DMS153 treated with DMSO at 0.1 percent for 48 hours (cell line): ENCODE results near the gene PGD.
"Not testable (repeated sequence)": the region's sequence is repeated elsewhere in the genome, so short reads cannot be mapped to it uniquely, and the experiment has no call there.

Experiments used
- DNase-seq: peaks from one replicate; lab custom pipeline; 2025; ENCODE audit not compliant: unreplicated experiment; lab: John Stamatoyannopoulos, UW

The PGD gene

DNA sequence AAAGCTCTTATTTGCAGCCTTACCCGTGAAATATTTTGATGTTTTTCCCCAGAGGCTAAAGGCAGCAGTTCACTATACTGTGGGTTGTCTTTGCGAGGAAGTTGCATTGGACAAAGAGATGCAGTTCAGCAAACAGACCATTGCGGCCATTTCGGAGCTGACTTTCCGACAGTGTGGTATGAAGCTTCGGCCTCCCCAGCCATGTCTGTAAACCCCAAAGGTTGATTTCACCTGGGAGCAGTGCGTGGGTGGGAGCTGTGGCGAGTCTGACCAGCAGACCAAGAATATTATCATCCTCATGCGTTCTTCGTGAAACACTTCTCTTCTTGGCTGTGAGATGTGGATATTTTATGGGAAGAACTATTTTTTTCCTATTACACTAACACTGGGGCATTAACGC lies 34.9 kb downstream of the PGD start:
- no peak for DNase-seq

DNA sequence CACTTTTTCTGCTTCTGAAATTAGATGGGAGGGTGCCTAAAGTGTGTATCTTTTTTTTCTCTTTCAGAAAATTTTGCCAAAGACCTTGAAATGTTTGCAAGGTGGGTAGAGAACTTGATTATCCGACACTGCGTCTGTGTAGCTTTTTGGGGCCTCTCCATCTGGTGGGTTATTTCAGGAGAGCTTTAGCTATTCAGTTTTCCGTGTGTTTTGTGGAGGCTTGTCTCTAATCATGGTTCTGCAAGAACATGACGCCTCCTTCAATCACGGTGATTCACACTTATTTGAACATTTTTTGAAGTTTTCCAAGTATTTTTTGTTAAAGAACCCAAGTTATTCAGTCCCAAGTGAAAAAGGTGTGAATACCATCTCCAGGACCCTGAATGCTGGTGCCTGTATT lies 35.7 kb downstream of the PGD start:
- DNase-seq: no peak

DNA sequence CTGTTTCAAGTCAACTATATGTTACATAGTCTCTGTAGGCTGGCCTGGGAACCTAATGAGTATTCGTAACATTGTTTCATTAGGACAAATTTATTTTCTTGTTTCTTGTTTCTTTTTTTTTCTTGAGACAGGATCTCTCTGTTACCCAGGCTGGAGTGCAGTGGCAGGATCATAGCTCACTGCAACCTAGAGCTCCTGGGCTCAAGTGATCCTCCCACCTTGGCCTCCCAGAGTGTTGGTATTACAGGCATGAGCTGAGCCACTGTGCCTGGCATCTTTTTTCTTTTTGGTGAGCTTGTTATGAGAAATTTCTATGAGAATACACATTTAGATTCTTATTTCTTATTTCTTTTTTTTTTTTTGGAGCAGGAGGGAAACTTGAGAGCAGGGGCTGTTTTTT lies 38.2 kb downstream of the PGD start:
- DNase-seq: no peak

DNA sequence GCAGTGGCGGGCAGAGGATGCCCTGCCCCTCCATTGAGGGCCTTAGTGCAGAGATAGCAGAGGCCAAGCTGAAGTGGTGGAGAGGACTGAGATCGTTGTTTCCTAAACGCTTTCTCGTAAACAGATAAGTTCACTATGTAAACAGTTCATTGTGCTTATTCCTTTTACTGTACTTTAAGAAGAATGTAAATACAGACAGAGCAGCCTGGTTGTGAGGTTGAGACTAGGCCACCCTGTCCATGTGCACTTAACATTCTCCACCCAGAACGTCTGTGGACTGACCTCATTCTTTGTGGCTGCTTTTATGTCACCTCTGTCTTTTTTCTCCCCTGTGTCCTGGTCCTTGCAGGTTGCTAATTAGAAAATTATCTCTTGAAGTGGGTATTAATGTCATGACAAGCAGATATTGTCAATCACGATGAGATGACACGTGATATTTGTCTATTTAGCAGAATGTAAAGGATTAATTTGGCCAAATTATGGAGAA lies 39.9 kb downstream of the PGD start:
- DNase-seq: no peak

DNA sequence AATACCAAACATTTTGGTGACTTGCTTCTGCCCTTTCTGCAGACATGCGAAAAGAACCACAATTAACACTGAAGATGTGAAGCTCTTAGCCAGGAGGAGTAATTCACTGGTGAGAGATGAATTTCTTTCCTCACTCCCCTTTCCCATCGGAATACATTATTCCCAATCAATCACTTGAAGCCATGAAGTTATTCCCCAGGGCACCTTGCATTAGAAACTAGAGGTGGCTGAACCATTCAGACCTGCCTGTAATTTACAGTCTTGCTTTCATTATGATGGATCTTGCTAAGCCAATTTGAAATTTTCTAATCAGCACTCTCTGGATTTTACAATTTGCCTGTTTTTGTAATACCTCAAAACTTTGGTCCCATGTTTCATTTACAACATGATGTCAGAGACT lies 41.4 kb downstream of the PGD start:
- DNase-seq: no peak

DNA sequence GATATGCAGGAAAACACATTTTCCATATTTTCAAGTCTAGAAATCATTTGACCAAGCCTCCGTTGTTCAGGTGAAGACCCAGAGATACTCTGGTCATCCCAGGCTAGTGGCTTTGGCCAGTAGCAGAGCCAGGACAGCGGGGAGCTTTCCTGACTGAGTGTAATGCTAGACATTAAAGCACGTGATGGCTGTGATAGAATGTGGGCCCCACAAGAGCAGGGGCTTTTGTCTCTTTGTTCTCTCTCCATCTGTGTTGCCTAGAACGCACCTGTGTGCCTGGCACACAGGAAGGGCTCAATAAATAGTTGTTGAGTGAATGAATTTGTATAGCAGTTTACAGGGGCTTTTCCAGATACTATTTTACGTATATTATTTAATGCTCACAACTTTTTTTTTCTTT lies 41.9 kb downstream of the PGD start:
- DNase-seq: no peak

DNA sequence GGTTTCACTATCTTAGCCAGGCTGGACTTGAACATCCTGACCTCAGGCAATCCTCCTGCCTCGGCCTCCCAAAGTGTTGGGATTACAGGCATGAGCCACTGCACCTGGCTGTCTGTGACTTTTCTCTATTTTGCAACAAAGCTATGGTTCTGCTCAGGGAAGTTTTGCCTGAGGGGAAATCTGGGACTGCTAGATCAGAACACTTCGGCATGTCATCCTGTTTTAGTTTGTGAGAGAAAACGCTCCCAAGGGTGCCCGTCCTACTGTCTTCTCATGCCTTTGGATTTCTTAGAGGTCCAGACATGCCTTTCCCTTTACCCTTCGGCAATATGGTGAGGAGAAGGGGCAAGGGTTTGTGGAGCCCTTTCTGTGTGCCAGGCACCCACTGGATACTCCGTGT lies 45.4 kb downstream of the PGD start:
- no peak for DNase-seq

DNA sequence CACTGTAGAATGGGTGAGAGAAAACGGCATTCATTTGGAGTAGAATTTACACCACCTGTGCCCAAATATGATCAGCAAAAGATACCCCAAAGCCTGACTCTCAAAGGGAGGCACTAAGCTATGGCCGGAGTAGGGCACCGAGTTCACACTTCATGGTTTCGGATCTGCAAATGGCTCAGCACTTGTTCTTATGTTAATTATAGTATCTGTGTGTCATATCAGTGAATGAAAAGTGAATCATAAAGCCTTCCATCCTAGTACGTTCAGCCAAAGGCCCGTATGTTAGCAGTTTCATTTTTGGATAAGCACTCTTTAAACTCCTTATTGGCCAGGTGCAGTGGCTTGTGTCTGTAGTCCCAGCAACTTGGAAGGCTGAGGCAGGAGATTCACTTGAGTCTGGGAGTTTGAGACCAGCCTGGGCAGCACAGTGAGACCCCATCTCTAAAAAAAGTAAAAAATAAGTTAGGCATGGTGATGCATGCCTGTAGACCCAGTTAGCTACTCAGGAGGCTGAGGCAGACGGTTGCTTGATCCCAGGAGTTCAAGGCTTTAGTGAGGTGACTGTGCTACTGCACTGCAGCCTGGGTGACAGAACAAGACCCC lies 46.0 kb downstream of the PGD start:
- DNase-seq: no peak

DNA sequence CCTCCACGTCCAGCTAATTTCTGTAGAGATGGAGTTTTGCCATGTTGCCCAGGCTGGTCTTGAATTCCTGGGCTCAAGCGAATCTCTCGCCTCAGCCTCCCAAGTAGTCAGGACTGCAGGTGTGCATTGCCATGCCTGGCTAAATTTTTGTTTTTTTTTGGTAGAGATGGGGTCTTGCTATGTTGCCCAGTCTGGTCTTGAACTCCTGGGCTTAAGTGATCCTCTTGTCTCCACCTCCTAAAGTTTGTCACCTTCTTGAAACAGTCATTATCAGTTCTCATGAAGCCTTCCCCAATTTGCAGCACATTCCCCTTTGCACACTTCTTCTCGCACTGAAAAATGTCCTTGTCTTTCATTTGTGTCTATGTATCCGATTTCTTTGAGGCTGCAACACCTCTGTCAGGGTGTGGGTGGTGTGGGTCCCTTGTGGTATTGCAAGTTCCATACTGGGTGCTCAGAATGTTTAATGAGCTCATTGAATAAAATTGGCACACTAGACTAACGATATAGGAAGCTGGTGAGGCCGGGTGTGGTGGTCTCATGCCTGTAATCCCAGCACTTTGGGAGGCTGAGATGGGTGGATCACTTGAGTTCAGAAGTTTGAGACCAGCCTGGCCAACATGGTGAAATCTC lies 48.0 kb downstream of the PGD start:
- DNase-seq: no peak

DNA sequence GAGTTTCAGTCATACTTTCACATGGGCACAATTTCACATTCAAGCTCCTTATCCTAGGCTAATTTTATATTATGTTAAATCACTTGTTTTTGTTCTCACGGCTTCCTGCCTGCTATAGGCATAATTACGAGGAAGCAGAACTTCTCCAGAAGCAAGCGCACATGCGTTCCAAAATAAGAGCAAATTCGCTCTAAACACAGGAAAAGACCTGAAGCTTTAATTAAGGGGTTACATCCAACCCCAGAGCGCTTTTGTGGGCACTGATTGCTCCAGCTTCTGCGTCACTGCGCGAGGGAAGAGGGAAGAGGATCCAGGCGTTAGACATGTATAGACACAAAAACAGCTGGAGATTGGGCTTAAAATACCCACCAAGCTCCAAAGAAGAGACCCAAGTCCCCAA lies 50.9 kb downstream of the PGD start, which contains the start of gene CORT:
Gene CORT, plus strand, starts transcription at position 281 of the 400 bp plus-strand sequence. CDS start 193 bp downstream, outside the sequence.
- DNase-seq: no peak

DNA sequence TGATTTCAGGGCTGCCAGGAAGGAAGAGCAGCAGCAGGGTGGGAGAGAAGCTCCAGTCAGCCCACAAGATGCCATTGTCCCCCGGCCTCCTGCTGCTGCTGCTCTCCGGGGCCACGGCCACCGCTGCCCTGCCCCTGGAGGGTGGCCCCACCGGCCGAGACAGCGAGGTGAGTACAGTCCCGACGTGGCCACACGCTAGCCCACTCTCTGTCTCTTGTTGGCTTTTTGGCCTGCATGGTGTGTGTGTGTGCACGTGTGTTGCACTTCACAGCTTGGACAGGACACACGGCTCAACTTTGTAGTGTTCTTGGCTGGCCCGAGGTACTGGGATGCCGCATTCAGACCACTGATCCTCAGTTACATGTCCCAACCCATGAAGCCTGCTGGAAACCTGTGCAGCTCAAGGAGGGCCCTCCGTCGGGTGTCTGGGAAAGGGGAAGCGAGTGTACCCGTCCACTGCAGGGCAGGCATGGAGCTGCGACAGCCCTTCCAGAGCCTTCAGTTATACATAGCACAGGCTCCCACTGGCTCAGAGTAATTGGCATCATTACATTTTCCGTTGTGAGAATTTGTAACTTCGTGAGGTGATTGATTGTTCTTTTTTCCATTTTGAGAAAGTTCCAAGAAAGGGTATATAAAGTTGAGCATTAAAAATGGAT lies 51.4 kb downstream of the PGD start:
- no peak for DNase-seq

DNA sequence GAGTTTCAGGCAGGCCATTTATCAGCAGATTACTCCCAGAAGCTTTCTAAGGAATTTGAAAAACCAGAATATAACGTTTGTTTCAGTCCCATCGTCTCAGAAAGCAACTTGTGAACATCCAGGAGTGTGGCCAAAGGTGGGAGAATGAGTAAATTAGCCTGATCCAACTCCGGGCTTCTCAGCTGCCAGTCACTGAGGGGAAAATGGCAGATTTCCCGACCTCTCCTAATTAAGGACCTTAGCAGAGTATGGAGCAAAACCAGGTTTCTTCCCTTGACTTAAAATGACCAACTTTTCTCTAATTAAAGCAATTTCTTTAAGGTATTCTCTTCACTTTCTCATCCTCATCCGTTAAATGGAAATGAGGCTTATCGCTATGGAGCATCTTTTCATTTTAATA lies 52.0 kb downstream of the PGD start:
- DNase-seq: no peak

DNA sequence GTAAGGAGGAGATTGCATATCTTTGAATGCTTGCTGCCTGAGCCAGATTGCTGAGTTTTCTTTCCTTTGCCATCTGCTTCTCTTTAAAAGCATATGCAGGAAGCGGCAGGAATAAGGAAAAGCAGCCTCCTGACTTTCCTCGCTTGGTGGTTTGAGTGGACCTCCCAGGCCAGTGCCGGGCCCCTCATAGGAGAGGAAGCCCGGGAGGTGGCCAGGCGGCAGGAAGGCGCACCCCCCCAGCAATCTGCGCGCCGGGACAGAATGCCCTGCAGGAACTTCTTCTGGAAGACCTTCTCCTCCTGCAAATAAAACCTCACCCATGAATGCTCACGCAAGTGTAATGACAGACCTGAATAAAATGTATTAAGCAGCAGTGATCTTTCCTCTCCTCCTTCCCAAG lies 52.4 kb downstream of the PGD start:
- no peak for DNase-seq

DNA sequence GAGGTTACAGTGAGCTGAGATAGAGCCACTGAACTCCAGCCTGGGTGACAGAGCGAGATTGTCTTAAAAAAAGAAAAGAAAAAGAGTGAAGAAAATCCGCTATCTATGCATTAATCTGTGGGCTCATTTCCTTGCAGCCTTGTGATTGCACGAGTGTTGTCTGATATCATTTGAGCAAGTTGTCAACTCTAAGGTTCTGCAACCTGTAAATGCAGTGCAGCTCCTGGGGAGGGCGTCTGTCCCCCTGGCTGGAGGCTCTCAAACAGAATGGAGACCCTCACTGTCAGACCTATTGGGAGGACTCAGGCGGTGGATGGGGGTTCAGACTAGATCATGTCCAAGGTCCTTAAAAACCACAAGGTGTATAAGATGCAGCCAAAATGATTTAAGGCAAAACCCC lies 57.2 kb downstream of the PGD start:
- DNase-seq: no peak

DNA sequence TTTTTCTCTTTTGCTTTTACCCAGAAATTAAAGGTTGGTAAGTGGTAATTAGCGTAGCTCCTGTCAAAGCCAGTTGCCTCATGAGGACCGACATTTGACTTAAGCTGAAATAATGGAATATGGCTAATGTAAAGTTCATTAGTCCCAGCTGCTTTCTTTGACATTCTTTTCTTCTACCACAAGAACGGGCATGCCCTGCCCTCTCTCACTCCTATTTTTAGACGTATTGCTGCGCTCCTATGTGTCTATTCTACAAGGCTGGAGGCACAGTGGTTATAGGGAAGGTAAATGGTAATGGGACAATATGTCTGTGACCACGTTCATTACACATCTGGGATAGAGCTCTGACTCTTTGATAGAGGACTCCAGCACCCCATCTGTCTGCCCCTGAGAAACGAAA lies 57.8 kb downstream of the PGD start:
- DNase-seq: no peak

DNA sequence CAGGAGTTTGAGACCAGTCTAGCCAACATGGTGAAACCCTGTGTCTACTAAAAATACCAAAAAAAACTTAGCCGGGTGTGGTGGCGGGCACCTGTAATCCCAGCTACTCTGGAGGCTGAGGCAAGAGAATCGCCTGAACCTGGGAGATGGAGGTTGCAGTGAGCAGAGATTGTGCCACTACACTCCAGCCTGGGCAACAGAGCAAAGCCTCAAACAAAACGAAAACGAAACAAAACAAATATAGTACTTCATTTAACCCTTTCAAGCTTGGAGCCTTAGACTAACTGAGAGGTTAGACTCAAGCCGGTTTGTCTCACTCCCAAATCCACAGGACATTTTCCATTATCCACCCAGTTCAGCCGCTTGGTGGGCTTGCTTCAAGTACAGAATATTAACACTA lies 58.6 kb downstream of the PGD start:
- not testable (repeated sequence) for DNase-seq

DNA sequence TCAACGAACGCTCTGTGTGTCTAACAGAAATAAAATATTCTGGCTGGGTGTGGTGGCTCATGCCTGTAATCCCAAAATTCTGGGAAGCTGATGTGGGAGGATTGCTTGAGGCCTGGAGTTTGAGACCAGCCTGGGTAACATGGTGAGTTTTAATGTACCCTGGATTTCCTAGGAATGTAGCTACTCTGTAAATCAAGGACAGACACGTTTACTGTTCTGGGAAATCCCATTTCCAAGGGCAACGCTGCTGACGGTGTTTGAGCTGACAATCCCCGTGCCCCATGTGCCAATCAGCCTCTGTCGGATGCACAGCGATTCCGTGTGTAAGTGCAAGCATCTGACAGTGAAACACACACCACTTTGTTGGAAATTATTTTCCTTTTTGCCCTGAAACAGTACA lies 59.0 kb downstream of the PGD start:
- no peak for DNase-seq

DNA sequence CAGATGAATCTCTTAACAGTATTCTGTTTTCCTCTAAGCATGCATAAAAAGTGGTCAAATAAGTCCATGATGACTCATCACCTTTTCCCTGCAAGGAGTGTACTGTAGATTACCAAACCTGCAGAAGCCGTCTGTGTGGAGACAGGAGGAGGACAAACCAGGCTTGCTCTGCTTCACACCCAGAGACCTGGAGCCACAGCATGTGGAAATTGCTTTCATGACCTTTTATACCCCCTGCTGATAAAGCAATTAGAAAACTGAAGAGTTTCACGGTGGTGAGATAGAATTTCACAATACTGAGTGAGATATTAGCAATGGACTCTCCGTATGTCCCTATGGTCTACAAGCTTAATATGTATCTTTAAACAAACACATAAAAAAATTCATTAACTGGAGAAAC lies 60.3 kb downstream of the PGD start:
- no peak for DNase-seq

DNA sequence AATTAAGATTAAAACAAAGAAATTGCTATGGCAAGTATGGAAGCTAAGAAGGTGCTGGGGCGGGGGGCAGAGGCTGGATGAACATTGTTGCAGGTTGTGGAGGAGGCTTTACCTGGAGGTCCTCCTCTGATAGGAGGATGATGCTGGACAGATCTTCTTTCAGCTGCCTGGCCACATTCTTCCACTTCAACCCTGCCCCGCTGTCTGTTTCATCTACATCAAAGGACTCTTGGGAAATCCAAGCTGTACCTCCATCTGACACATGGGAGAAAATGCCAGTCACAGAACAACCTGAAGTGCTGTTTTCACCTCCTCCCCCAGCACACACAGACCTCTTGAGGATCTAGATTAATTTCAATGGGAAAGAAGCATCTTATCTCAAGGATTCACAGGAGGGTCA lies 68.2 kb downstream of the PGD start:
- DNase-seq: no peak

DNA sequence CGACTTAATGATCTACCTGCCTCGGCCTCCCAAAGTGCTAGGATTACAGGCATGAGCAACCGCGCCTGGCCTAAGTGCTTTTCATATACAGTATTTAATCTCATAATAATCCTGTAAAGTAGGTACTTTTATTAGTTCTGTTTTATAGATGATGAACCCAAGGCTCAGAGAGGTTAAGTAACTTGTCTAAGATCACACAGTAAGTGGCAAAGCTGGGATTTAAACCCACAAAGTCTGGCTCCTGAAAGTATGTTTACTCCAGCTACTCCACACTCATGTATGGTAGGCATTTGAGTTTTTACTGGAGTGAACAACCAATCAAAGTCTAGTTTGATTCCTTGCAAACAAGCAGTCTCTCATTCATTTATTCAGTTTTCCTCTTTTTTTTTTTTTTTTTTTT lies 71.2 kb downstream of the PGD start:
- no peak for DNase-seq
